NCI-H146 (cell line): ENCODE data around the gene DRAM1.
"Not testable (repeated sequence)": the region's sequence is repeated elsewhere in the genome, so short reads cannot be mapped to it uniquely, and the experiment has no call there.

Source experiments
- DNase-seq: peaks from one replicate; lab custom pipeline; 2025; lab: John Stamatoyannopoulos, UW

DRAM1 gene

GRCh38 chr12:101906226-101906625 is 28.8 kb downstream of the DRAM1 start:
- no peak for DNase-seq

- no peak for DNase-seq
Measured at GRCh38 chr12:101908395-101908794, 31.0 kb downstream of the DRAM1 start.

- DNase-seq = no peak
Measured at GRCh38 chr12:101909646-101910045, 32.3 kb downstream of the DRAM1 start.

GRCh38 chr12:101915841-101916240 is 38.5 kb downstream of the DRAM1 start:
- no peak for DNase-seq

- not testable (repeated sequence) for DNase-seq
Measured at GRCh38 chr12:101918805-101919204, 41.4 kb downstream of the DRAM1 start.

- DNase-seq = no peak
Measured at GRCh38 chr12:101919447-101919846, 42.1 kb downstream of the DRAM1 start.

- DNase-seq = no peak
Measured at GRCh38 chr12:101920906-101921305, 43.5 kb downstream of the DRAM1 start.

- no peak for DNase-seq
Measured at GRCh38 chr12:101923045-101923718, 45.8 kb downstream of the DRAM1 start.

- no peak for DNase-seq
Measured at GRCh38 chr12:101924618-101925017, 47.2 kb downstream of the DRAM1 start.

GRCh38 chr12:101925361-101925760 is 48.0 kb downstream of the DRAM1 start:
- DNase-seq = no peak

- DNase-seq = no peak
Measured at GRCh38 chr12:101925935-101926334, 48.6 kb downstream of the DRAM1 start.

- no peak for DNase-seq
Measured at GRCh38 chr12:101927036-101927435, 49.7 kb downstream of the DRAM1 start.

GRCh38 chr12:101927999-101928398 is 50.6 kb downstream of the DRAM1 start:
- DNase-seq = no peak

GRCh38 chr12:101928556-101928955 is 51.2 kb downstream of the DRAM1 start:
- DNase-seq = no peak

GRCh38 chr12:101929365-101930041 is 52.1 kb downstream of the DRAM1 start:
- no peak for DNase-seq

- DNase-seq = no peak
Measured at GRCh38 chr12:101931498-101932326, 54.3 kb downstream of the DRAM1 start.

- DNase-seq = no peak
Measured at GRCh38 chr12:101933866-101934514, 56.6 kb downstream of the DRAM1 start.

- DNase-seq = peak; percentile 61
Measured at GRCh38 chr12:101935890-101936746, 58.7 kb downstream of the DRAM1 start.

- DNase-seq = no peak
Measured at GRCh38 chr12:101939306-101939705, 61.9 kb downstream of the DRAM1 start.

- DNase-seq = peak; percentile 55
Measured at GRCh38 chr12:101939856-101940265, 62.5 kb downstream of the DRAM1 start.

- DNase-seq = no peak
Measured at GRCh38 chr12:101940400-101940950, 63.1 kb downstream of the DRAM1 start.
